Left forelimb (tissue), 1 donor: Measurements from ENCODE around the gene CDIPT.
A peak's percentile ranks its signal among the peaks of the same experiment; 100 is the strongest.
"Not testable (repeated sequence)": the region's sequence is repeated elsewhere in the genome, so short reads cannot be mapped to it uniquely, and the experiment has no call there.

Source experiments
- DNase-seq: peaks from one replicate; pipeline ENCODE4 v3.0.0-alpha.2; 2018; ENCODE audit warnings: low spot score

The CDIPT gene

DNA sequence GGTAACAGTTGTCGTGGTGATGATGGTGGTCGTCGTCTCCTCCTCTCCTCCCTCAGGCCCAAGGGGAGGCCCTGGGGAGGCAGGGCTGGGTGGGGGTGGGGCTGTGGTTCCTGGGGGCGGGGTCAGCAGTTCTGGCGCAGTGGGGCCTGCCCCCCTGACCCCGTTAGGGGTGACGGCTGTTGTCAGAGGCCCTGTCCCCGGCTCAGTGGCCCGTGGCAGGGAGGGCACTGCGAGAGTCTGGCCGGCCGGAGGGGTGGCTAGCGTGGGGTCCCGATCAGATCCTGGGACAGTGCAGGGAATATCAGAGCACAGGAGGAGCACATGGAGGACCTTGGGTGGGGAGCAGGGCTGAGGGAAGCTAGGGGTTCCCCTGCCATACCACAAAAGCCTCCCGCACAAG lies 33.8 kb upstream of the CDIPT start:
- no peak for DNase-seq

DNA sequence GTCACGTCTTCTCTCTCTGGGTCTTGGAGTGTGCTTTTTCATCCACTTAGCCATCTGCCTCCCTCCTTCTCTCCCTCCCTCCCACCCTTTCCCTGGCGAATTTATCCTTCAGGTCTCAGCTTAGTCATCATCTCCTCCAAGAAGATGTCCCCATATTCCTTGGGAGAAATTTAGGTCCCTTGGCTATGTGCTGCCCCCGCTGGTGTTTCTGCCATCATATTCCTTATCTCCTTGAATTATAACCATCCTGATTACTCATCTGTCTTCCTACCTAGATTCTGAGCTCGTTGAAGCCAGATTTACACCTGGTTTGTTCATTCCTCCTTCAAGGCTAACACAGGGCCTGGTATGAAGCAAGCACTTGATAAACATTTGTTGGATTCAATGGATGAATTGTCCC lies 31.3 kb upstream of the CDIPT start:
- no peak for DNase-seq

DNA sequence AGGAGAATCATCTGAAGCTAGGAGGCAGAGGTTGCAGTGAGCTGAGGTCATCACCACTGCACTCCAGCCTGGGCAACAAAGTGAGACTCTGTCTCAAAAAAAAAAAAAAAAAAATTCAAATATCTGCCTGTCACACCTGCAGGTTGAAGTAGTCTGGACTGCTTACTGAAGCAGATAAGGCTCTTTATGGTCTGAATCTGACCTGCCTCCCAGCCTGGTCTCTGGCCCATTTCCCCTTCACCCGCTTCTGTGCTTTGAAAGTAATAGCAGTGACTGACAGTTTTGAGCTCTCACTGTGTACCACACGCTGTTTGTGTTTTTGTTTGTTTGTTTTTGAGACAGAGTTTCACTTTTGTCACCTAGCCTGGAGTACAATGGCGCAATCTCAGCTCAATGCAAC lies 30.5 kb upstream of the CDIPT start:
- no peak for DNase-seq

DNA sequence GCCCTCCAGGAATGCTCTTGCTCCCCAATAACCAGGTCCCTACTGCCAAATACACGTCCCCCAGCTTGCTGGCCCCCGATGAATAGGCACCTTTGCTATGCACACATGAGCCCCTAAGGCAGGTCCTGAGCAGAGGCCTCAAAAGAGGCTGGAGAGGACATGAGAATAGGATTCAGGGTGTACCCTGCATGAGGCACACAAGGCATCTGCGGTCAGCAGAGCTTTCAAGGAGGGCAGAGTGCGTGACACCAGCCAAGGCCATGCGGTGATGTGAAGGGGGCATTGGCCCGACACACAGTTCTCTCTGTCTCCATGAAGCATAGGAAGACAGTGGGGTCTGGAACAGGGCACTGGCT lies 29.4 kb upstream of the CDIPT start:
- DNase-seq: no peak

DNA sequence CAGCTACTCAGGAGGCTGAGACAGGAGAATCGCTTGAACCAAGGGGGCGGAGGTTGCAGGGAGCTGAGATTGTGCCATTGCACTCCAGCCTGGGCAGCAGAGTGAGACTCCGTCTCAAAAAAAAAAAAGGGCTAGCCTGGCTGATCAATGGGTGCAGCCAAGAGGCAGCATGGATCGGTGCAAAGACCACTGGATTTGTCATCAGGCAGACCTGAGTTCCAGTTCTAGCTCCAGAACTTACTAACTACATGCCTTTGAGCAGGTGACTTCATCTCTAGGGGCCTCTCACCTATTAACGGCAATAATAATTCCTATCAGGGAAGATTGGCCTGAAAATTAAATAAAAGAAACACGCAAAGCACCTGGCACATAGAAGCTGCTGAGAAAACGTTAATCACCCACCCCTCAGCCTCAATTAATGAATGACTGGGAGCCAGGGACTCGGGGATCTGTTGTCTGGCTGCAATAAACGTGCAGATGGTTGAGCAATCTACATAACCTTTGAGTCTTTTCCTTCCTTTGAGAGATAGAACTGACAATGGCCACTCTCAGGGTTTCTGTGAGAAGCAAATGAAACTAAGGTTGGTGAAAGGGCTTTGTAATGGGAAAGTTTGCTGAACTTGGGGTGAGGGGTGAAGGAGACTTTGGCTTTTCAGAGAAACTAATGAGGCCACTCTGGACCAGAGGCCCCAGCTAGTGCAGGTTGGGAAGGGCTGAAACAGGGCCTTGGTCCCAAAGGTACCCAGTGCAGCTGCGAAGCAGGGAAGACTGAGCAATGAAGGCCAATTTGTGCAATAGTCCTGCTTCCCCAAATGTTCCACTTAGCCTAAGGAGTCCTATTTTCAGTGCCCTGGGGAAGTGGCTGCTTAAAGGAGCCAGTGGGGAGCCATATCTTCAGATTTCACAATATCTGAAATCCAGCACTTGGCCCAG lies 28.8 kb upstream of the CDIPT start:
- DNase-seq: no peak

DNA sequence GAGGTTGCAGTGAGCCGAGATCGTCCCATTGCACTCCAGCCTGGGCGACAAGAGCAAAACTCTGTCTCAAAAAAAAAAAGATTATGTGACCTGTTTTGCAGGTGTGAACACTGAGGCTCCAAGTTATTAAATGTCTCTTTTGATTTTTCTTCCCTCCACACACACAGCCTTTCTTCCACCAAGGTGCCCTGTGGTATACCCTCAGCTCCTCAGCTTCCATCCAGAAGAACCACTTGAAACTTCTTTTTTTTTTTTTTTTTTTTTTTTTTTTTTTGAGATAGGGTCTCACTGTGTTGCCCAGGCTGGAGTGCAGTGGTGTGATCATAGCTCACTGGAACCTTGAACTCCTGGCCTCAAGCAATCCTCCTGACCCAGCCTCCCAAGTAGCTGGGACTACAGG lies 26.3 kb upstream of the CDIPT start:
- DNase-seq: not testable (repeated sequence)

DNA sequence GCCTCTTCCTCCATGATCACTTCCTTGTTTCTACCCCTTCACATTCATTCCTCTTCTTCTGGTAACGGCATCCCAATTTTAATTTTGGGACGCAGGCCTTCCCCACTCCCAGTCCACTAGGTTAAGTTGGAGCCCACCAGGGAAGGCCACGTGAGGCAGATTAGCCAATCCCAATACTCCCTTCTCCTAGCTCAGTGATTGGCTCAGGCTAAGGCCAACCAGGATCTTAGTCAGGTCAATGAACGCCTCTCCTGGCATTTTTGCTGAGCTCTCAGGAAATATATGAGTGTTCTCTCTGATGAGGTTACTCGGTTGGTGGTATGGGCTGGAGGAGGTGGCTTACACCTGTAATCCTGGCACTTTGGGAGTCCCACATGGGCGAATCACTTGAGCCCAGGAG lies 21.0 kb upstream of the CDIPT start:
- DNase-seq: no peak

DNA sequence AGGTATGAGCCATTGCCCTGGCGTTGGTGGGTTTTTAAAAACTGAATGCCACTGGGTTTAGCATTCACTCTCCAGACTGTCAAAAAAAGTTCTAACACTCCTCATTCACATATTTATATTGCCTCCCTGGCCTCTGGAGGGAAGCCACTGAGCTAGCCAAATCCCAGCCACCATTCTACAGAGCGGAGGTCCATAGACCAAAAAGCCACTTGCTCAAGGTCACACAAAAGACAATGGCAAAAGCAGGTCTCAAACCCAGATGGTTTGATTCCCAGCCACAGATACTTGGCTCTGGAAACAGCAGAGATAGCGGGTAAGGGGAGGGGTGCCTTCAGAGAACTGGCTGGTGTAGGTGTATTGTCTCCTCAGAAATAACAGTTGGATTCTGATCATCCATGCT lies 18.0 kb upstream of the CDIPT start:
- DNase-seq: no peak

DNA sequence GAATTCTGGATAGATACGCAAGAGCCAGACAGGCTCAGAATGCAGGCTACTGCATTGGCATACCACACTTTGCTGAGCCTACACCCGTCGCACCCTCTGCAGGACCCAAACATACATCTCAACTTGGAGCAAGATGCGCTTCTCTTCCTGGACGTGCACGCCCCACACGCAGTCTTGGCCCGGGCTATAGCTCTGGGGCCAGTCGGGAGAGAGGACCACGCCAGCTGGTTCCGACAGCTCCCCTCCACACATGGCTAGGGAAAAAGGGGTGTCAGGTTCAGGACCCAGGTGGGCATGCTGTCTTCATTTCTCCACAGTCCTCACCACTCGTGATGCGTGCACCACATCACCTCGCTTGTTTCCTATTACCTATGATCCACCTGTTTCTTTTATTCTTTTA lies 15.1 kb upstream of the CDIPT start:
- peak; percentile 56 for DNase-seq

DNA sequence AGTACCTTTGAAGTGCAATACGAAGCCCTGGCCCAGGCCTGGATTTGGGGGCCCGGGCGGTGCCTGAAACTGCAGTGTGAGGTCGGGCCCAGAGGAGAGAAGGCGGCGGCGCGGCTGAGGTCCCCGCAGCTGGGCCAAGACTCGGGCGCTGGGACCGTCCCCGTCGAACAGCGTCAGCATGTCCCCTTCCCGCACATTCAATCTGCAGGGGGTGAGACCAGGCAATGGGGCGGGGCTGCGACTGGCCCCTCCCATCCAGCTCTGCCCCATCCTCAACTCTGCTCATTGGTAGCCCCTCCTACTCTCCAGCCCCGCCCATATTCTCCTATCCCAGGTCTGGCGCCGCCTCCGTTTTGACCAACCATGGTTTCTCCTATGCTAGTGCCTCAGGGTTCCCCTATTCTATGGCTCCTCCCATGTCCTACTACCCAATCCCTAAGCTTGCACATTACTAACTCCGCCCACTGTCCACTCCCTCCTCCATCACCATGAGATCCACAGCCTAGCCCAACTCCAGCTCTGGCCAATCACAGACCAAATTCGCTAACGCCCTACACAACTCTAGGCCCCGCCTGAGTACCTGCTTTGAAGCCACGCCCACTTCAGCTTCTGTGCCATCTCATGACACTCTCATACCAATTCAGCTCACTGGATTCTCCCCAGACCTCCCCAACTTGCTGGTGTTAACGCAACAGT lies 14.4 kb upstream of the CDIPT start:
- peak; percentile 57 for DNase-seq

DNA sequence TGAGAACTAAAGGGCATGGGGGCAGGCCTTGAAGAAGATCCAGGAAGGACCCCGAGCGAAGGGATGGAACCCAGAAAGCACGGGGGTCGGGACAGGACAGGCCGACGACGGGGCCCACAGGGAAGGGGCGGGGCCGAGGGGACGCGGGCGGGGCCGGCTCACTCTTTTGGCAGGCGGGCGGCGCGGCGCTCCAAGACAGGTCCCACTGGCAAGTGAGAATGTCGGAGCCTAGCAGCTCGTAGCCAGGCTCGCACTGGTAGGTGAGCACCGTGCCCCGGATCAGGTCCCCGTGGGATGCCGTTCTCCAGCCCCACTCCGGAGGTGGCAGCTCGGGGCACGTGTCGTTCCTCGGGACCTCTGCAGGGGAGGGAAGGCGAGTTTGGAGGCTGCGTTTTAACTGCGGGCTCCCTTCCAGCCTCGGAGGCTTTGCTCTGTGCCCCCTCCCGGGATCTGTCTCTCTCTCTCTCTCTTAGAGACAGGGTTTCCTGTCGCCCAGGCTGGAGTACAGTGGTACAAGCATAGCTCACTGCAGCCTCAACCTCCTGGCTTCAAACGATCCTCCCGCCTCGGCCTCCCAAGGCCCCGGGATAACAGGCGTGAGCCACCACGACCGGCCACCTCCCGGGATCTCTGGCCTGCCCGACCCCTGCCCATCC lies 13.7 kb upstream of the CDIPT start:
- no peak for DNase-seq

DNA sequence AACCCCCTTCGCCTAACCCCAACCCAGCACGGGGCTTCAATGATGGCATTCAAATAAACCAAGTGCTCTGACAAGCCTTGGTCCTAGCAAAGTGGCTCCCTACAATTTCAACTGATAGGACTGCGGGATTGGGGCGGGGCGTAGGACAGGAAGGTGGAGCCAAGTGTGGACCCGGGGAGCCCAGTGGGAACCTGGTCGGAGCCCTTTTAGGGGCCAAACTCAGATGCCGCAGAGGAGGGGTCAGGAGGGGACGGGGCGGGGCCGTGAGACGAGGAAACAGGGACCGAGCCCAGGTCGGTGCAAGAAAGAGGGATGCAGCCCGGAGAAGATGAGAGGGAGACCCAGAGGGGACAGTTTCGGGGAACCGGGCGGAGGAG lies 13.2 kb upstream of the CDIPT start:
- peak; percentile 57 for DNase-seq

DNA sequence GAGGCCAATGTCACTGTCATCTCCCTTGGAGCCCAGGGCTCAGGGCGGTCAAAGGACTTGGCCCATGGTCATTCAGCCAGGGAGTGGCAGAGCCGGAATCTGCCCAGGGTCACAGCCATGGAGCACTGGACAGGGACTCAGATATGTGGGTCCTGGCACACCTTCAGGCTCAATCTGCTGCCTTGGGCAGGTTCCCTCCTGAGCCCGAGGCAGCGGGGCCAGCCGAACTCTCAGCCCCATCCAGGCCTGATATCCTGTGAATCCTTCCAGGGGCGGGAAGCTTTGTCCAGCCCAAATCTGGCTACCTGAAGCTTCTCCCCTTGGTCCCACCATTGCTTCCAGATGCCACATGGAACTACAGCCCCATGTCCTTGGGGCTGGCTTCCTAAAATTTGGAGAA lies 12.2 kb upstream of the CDIPT start:
- no peak for DNase-seq

DNA sequence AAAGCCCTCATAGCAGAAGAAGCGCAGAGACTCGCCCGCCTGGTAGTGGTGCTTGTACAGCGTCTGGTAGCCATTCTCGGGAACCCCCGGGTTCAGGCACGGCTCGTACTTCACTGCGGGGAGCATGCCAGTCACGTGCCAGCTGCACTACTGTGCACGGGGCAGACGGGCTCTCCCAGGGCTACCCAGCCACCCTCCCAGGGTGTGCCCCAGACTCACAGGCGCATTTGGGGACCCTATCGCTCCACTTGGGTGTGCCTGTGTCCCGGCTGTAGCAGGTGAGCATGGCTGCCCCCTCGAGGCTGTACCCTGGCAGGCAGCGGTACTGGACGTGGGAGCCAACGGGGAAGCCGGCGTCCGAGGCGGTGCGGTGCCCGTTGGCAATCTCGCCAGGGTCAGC lies 10.3 kb upstream of the CDIPT start:
- DNase-seq: no peak

DNA sequence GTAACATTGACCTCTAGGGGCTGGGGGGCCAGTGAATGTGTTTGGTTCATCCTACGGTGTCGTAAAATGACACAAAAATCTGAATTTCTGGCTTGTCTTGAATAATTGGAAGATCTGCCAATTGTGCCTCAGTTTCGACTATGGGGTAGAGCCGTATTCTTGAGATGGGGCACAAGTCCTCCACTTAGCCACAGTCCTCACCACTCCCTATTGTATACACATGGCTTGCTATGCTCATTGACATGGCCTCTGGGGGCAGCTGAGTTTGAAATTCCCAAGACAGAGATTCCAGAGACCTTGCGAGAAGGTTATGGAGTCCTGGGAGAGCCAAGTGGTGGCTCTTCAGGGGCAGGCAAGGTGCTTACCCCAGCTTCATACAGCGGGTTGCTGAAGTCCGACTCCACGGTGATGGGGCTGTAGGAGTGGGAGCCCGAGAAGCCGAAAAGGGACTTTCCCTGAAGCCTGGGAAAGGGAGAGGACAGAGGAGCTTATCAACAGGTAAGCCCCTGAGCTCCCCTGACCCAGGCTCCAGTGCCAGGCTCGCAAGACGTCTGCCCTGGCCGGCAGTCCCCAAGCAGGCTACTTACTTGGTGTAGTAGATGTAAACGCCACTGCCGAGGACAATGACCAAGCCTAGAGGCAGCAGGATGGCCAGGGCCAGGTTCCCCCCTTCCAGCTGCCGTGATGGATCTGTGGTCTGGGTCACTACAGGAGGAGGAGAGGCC lies 9.0 kb upstream of the CDIPT start:
- no peak for DNase-seq

DNA sequence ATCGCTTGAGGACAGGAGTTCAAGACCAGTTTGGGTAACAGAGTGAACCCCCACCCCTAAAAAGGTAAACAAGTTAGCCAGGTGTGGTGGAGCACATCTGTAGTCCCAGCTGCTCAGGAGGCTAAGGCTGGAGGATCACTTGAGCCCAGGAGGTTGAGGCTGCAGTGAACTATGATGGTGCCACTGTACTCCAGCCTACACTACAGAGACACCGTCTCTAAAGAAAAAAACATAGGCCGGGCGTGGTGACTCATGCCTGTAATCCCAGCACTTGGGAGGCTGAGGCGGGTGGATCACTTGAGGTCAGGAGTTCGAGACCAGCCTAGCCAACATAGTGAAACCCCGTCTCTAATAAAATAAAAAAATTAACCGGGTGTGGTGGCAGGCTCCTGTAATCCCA lies 6.0 kb upstream of the CDIPT start:
- not testable (repeated sequence) for DNase-seq

DNA sequence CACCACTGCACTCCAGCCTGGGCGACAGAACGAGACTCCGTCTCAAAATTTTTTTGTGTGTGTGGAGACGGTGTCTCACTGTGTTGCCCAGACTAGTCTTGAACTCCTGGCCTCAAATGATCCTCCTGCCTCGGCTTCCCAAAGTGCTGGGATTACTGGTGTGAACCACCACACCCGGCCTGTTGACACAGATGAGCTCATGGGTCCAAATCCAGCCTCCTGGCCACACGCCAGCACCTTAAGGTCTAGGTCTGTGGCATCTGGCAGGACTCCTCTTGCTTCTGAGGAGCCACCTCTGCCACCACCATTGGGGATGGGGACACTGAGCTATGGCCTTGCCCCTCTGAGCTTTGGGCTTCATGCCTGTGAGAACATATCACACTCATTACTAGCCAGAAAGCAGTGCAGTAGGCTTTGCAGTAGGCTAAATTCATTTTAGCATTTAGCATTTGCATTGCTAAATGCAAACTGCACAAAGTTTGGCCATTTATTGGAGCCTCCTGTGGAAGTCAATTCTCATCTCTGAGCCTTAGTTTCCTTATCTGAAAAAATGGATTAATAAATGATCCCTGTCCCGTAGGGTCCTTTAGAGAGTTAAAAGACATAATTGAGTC lies 5.5 kb upstream of the CDIPT start:
- no peak for DNase-seq

DNA sequence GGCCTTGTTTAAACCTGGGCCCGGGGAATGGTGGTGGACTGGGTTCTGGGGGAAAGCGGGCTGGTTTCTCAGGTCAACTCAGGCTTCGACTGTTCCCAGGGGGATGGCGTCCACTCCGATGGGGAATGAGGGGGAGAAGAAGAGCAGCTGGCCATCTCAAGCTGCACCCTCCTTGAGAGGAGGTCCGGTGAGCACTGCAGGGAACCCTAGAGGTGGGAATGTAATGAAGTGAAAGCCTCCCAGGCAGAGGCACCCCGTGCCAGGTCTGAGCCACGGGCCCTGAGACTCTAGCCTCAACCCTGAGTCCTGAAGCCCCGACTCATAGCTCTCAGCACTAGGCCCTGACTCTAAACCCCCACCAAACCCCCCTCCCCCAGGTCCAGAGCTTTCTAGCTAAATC lies 1.2 kb upstream of the CDIPT start:
- DNase-seq: no peak

DNA sequence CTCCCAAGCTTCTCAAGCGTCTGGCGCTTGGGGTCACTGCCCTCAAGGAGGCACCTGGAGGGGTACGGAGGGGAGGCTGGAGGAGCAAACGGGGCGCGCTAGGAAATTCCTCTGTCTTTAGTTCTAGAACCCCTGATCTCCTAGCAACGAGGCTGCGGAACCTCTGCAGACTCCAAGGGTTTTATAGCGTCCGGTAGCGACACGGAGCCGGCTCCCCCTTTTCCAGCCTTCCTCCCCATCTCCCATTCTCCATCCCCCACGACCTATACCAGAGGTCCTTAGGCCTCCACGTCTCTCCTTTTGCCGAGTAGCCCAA lies 601 bp upstream of the CDIPT start:
- no peak for DNase-seq

DNA sequence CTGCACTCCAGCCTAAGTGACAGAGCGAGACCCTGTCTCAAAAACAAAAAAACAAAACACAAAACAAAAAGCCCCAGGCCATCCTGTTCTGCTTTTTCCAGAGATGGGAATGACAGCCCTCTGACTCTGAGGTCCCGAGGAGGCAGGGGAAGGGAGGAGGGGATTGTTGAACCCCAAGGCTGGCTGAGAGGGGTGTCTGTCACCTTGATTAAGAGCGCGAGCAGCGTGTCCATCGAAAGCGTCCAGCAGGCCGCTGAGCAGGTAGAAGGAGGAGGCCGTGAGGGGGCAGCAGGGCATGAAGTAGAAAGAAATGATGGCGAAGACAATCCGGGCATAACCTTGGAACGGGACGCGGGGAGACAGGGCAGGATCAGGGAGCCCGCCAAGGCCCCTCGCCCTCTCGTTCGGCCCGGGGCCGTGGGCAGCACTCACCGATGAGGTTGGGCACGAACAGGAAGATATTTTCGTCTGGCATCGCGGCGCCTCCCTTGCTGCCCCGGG lies 593 bp downstream of the CDIPT start:
- no peak for DNase-seq

DNA sequence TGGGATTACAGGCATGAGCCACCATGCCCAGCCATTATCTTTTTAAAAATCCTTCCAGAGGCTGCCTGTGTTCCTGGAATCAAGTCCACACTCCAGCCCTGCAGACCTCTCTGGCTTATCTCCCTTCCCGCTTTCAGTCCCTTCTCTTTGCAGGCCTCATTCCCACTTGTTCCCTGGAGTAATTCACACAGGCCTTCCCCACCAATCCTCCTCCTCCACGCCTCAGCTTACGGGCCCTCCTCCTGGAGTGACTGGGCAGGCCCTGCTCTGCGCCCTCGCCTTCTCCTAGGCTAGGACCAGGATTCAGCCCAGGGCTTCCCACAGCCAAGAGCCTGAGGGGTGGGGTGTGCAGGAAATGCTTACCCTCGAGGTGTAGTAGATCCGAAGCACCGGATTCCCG lies 2.8 kb downstream of the CDIPT start:
- no peak for DNase-seq

DNA sequence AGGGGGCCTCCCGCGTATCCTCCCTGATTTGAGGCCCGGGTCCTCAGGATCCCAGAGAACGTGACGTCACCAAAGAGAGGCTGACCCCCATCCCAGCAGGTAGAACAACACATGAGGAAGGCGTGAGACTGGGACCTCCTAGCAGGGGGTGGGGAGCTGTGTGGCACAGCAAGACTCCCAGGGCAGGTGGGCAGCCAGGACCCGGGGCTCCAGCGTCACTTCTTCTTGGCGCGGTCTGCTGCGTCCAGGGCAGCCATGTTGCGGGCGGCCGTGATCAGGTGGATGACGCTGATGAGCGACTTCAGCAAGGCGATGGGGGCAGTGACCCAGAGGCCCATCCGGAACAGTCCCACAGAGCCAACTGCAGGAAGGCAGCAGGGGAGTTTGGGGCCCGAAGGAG lies 4.1 kb downstream of the CDIPT start:
- no peak for DNase-seq
